IPS DF 19.7 (cell line): ENCODE data around the gene LOX.
"Not testable (repeated sequence)": the region's sequence is repeated elsewhere in the genome, so short reads cannot be mapped to it uniquely, and the experiment has no call there.

Experiments
- DNase-seq: peaks from one replicate; pipeline ENCODE4 v3.0.0-alpha.2; 2013; ENCODE audit warnings: low read depth, low spot score

LOX gene

DNA sequence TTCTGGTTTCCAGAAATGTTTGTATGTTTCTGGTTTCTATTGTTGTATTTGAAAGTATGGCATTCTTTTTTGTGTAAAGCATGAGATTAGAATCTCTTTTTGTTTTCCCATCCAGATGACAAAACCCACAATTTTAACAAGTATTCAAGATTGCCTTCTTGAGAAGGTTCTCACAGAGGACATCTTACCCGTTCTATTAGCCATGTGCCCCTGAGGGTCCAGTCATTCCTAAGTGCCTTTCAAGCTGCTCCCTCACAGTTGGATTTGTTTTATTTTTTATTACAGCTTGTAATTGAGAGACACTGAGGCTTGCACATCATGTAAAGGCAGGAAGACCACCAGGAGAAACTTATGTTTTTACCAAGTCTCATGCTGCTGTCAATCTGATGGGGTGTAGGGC lies 19.3 kb upstream of the LOX start:
- no peak for DNase-seq

DNA sequence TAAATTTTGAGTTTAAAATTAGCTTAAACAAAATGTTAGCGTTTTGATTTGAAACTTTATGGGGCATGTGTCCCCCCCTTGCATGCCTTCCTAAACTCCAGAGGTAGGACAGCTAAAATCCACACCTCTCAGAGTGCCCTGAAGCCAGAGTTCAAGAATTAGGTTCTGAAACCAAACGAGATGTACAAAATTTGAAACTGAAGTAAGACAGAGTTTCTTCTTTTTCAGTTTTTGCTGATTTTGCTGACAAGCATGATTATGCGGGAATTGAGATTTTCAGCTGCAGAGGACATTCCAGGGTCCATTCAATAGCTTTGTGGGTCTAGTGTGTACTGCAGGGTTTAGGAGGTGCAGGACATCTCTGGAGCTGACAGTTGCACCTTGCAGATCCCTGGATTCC lies 17.1 kb upstream of the LOX start:
- no peak for DNase-seq

GRCh38 chr5:122094251-122094650 lies 16.2 kb upstream of the LOX start:
- DNase-seq, result not testable (repeated sequence)

DNA sequence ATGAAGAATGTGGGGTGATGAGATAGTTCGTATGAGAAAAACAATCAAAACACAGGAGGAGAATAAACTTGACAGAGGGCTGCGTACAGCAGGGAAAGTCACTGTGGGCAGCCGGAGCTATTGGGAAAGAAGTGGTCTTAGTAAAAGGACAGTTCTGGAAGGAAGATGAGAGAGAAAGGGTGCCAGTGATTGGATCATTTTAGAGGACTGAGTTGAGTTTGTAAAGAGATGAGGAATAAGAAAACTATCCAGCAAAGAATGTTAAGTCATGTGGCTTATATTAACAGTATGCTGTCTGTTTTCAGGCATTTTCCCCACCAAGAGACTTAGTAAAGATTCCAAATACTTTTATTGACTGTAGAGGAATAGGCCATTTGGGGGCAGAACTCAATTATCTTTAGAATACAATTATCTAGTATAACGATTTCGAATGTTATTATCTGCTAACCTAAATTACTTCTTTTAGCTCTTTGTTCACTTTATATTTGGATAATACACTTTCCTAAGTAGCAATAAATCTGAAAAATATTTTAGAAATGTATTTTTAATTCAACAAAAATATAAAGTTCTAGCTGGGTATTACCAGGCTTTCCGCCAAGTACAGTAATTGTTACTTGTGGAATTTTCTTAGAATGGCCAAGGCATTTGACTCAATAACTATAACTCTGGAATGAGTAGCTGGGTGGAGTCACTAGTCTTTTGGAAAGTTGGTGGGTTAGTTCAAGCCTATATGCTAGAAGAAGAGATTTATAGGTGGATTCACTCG lies 15.5 kb upstream of the LOX start:
- no peak for DNase-seq

DNA sequence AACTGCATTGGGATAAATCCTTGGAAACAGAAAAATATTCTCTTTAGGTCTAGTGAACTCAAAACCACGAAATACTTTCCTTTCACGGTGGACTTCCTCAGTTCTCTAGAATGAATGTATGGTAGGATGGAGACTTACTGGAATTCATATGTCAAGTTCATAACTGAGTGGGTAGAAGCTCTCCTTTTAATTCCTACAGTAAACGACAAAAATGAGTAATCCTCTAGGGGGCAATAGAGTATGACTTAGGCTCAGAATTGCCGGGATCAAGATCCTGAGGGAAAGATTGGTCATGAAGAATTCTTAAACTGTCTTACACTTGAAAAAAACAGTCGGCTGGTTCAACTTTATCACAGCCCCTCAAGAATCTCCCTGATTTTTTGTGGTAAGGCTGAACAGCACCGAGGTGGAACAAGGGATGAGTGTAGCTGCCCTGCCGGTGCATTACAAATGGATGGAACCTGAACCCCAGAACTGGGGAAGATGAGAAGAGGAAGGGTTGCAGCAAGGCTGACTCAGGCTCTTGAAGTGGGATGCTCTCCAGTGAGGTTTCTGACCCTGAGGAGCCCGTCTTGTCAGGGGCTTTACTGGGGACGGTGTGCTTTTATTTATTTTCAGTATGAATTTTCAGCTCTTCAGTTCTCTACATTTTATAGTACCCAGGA lies 14.0 kb upstream of the LOX start:
- DNase-seq, result no peak

- no peak for DNase-seq
These were observed 11.3 kb upstream of the LOX start for GRCh38 chr5:122089096-122090013.

- no peak for DNase-seq
These were observed 7.0 kb upstream of the LOX start for GRCh38 chr5:122085041-122085440.

DNA sequence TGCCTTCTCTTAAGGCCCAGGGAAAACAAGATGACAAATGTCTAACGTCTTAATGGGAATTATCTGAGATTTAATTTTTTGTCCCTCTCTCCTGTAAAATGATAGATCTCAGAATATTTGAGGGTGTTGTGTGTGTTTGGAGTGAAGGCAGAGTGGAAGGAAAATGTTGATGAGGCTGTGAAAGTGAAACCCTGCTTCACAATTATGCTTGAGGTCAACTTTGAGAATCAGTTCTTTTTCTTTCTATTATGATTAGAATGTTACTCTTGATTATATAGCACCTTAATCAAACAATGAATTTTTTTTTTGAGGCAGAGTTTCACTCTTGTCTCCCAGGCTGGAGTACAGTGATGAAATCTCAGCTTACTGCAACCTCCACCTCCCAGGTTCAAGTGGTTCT lies 5.5 kb upstream of the LOX start:
- no peak for DNase-seq

- no peak for DNase-seq
These were observed 3.5 kb upstream of the LOX start for GRCh38 chr5:122081541-122081940.

DNA sequence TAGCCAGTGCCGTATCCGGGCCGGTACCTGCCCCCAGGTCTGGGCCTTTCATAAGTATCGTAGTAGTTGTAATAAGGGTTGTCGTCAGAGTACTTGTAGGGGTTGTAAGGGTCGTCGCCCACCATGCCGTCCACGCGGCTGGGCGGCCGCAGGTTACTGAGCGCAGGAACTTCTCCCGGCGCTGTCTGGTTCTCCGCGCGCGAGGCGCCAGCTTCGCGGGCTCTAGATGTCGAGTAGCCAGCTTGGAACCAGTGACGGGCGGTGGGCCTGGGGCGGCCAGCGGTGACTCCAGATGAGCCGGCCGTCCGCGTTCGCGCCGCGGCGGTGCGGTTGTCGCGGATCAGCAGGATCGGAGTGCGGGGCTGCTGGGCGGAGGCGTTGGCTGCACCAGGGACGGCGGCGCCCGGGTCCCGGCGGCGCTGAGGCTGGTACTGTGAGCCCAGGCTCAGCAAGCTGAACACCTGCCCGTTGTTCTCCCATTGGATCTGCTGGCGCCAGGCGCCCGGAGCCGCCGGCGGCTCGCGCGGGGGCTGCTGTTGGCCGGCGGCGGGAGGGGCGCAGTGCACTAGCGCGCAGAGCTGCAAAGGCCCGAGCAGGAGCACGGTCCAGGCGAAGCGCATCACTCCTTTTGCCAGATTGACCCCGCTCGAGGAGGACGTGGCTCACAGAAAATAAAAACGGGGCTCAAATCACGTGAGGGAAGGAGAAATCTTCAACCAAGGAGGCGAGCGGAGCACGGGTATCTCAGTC lies 518 bp downstream of the LOX start:
- no peak for DNase-seq

DNA sequence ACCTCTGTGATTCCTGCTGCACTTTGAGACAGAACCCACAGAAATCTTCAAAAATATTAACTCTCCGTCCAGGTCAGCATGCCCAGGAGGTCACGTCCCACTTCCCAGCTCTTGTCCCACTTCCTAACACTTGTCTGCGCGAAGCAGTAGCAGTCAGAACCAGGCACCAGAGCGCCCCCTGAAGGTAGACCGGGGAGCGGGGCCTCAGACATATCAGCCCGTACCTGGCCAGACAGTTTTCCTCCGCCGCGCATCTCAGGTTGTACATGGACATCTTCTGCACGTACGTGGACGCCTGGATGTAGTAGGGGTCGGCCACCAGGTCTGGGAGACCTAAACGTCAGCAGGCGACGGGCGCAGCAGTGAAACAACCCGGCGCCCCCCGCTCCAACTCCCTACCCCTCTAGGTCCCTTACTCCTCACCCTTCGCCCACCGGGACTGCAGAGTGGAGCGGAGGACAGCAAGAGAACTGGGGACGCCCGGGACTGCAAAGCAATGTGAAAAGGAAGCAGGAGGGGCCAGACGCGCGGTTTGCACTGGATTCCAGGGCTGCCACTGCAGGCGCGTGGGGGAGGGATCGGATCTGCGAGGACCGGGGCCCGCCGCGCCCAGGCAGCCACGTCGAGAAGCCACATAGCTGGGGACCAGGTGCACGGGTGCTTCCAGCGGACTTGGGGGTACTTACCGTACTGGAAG lies 1.2 kb downstream of the LOX start:
- no peak for DNase-seq

DNA sequence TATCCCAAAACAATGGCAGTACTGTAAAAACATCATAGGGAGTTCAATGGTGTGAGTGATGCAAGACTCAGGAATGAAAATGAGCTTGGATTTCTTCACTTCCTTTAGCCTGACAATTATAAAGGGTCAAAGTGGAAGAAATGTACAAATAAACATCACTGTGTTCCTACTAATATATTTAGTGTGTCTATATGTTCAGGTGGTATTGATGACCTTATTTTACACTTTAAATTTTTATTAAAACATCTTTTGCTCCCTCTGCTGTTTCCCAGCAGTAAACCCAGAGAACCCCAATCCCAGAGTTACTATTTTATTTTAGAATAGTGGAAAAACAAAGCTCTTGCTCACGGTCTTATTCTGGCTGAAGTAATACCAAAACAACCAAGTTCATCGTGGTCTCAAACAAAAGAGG lies 2.0 kb downstream of the LOX start:
- DNase-seq, result no peak

DNA sequence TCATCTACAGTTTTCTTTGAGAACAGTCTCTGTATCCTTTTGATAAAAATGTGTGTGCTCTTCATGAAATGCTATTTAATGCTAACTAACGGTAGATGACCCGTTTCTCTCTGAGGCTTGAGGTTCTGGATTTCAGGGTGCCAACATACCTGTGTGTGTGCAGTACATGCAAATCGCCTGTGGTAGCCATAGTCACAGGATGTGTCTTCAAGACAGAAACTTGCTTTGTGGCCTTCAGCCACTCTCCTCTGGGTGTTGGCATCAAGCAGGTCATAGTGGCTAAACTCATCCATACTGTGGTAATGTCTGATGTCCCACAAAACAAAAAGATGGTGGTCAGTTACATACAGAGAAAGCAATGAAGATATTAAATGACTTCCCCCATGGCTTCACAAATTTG lies 4.2 kb downstream of the LOX start:
- no peak for DNase-seq

GRCh38 chr5:122073018-122073417 lies 5.0 kb downstream of the LOX start:
- DNase-seq, result no peak

DNA sequence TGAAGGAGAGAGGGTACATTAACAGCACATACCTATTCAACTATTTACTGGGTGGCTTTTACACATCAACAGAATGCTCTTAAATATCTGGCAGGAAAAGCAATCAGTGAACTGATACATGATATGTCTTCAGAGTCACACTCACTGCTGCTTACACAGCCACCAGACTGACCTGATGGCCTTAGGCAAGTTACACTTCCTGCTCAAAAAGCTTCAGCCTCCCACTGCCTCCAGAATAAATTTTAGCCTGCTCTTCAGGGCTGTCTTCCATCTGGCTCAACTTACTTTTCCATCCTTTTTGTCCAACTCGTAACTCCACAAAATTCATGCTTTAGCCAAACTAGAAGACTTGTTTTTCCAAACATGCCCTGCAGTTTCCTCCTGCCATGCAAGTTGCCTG lies 10.7 kb downstream of the LOX start:
- DNase-seq, result no peak

- DNase-seq, result no peak
These were observed 13.1 kb downstream of the LOX start for GRCh38 chr5:122064992-122065391.

DNA sequence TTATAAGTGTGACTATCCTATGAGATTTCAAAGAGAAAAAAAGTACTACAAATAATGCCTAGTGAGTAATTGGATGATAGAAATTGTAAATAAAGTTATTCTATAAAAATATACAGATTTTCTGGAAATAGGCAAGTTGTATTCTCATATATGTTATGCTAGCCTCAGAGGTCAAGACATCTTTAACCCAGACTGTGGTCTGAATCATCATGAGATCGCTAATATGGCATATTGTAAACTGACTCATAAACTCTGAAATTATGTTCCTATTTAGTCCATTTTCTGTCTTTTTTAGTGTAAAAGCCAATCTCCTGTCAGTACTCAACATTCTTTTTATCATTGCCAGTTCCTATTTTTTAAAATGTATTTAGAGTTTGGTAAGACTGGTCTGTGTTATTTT lies 14.2 kb downstream of the LOX start:
- DNase-seq, result no peak

DNA sequence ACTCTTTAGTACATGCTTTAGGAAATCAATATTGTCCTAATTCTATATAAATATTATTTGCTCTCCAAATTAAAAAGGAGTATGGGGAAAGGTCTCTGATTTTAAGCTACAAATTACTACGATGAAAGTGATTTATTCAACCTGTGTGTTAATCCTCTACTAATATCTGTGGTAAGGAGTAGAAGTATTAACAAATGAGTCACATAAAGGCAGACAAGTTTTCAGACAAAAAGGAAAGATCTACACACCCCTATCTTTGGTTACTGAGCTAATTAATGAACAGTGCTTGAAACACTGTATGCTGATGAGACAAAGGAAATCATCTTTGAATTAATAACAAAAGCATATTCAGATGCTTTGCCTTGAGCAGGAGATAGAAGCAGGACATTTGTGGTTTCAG lies 15.9 kb downstream of the LOX start:
- no peak for DNase-seq

DNA sequence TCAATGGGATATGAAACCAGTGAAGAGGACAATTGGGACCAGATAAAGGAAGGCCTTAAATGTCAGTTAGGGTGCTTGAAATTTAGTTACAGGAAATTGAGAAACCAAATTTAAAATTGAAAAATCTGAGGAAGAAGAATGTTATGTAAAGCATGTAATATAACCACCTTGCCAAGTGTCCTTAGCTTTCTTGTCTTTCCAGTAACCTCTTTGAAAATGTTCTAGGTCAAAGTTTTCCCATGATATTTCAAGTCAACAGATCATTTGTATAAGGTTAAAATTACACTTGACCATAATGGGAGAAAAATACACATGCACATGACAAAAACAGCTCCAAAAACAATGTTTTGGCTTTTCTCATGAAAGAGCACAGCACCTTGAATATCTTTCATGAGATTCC lies 21.1 kb downstream of the LOX start:
- DNase-seq, result no peak

DNA sequence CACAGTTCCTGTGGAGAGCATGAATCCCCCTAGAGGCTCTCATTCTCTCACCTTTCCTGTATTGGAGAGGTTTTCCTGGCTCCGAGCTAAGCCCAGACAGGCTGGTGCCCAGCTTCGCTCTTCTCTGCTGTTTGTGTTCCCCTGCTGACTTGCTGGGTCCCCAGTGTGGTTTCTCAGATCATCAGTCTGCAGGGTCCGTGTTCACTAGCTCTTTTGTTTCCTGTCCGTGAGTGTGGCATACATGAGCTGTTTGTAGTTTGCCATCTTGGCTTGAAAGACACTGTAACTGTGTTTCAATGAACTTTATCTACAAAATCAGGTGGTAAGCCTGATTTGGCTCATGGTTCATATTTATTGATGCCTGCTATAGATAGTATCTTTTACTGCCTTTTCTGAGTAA lies 23.8 kb downstream of the LOX start:
- no peak for DNase-seq
